MCF 10A (cell line): ENCODE data around the gene NUDT2. TPM values are rescaled to one million over a fixed set of nuclear protein-coding genes. Genes with fewer than 3 reads are reported as not detected.
A peak's percentile ranks its signal among the peaks of the same experiment; 100 is the strongest.

Experiments
- BruUV-seq: library from RNA; stranded (reverse); fragments of 400-500 nt; replicated peaks from 2 replicates; lab custom pipeline; 2021; lab: Mats Ljungman, UMichigan
- CTCF ChIA-PET: fragments of 300-600 bp; sonication (Branson Sonifier 250); formaldehyde crosslinking; extraction: SDS; loops from one replicate; lab custom pipeline; 2021; ENCODE audit warnings: antibody characterized with exemption, inconsistent platforms; lab: Yijun Ruan, JAX
- POLR2A ChIA-PET: fragments of 300-600, 350-650 bp; sonication (Branson Sonifier 250); formaldehyde crosslinking; extraction: SDS; loops from one replicate; lab custom pipeline; 2020; ENCODE audit warnings: antibody characterized with exemption, inconsistent platforms; lab: Yijun Ruan, JAX
- DNase-seq: peaks from one replicate; pipeline ENCODE4 v3.0.0-alpha.2; 2018; ENCODE audit not compliant: unreplicated experiment
- H3K27ac Mint-ChIP-seq: one replicate; pipeline ENCODE4 v1.8.0; 2022; ENCODE audit warnings: mild to moderate bottlenecking, low read depth, mixed read lengths; ENCODE audit not compliant: unreplicated experiment
- H3K27me3 Mint-ChIP-seq: one replicate; pipeline ENCODE4 v1.8.0; 2022; ENCODE audit warnings: mixed read lengths; ENCODE audit not compliant: insufficient read depth, unreplicated experiment
- H3K36me3 Mint-ChIP-seq: one replicate; pipeline ENCODE4 v1.8.0; 2022; ENCODE audit warnings: mild to moderate bottlenecking, moderate library complexity, mixed read lengths; ENCODE audit not compliant: insufficient read depth, unreplicated experiment
- H3K4me1 Mint-ChIP-seq: one replicate; pipeline ENCODE4 v1.8.0; 2022; ENCODE audit warnings: mixed read lengths; ENCODE audit not compliant: insufficient read depth, unreplicated experiment
- H3K4me3 Mint-ChIP-seq: one replicate; pipeline ENCODE4 v1.8.0; 2022; ENCODE audit warnings: mild to moderate bottlenecking, moderate library complexity, mixed read lengths; ENCODE audit not compliant: unreplicated experiment
- H3K9me3 Mint-ChIP-seq: one replicate; pipeline ENCODE4 v1.8.0; 2022; ENCODE audit warnings: mixed read lengths; ENCODE audit not compliant: unreplicated experiment
- CTCF ChIP-seq: fragments of 200-600 bp; IDR thresholded peaks from one replicate; pipeline ENCODE4 v1.8.0; 2022; ENCODE audit warnings: antibody characterized with exemption, mild to moderate bottlenecking; ENCODE audit not compliant: unreplicated experiment
- intact Hi-C: fragments of 100-400 bp; cut with micrococcal nuclease; formaldehyde crosslinking; loops from 2 replicates; pipeline ENCODE4 v1.14.1; 2022
- total RNA-seq: library from RNA; stranded (reverse); gene quantifications from 2 replicates; pipeline ENCODE4 v1.2.3, GENCODE V29; 2022

NUDT2 gene
- total RNA-seq, 1 experiment from 2014 or later, result 30.6 TPM

DNA sequence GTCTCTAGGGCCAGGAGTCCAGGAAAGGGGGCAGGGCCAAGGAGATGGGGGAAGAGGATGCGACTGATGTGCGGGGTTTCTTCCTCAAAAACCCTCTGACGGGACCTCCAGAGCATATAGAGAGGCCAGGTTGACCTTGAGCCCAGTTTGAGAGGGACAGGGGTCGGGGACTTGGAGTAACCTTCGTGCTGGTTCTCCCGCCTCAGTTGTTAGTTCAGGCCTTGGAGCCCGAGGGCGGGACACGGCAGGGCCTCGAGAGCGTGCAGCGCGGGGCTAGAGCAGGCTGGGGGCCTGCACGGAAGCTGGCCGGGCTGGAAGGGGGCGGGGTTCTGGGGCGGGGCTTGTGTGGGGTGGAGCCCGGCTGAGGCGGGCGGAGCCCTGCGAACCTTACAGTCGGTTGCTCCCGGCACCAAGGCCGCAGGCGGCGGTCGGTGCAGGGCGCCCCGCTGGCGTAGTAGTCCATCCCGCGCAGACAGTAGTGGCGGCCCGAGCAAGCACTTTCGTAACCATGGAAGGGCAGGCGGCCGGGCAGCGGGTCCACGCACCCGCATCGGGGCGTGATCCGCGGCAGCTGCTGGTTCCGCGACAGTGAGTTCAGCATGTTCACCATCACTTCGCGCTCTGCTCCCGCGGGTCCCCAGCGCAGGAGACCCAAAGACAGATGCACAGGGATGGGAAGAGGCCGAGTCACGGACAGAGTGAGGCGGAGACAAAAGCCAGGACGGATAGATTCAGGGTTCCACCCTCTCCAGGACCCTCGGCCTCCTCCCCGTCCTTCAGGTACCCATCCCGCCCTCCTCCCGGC is 51.3 kb downstream of the NUDT2 start:
- POLR2A ChIA-PET, result no interaction called here

DNA sequence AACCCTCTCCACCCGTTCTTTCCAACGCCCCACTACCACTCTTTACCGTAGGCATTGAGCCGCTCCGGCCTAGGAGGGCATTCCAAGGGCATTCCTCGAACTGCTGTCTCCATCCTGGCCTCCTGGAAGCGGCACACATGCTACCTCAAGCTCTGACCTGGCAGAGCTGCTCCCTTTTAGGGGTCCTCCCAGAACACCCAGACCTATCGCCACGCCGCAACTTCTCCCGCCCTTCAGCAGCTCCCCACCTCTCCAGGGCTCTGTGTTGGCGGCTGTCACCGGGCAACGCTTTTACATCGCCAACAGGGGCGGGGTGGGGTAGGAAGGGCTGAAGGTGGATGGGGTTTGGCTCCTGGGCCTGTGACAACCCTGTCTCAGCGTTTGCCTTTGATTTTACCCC is 52.0 kb downstream of the NUDT2 start:
- Mint-ChIP-seq H3K27ac (no peak overlapping the region), H3K36me3 (no peaks in the 10 kb centered on the region), H3K27me3 (no peaks in the 10 kb centered on the region), H3K9me3 (no peaks in the 10 kb centered on the region), H3K4me3 (no peak overlapping the region), H3K4me1 (peaks cover 8% of the 10 kb centered on the region)
- TF ChIP-seq CTCF, result no peak
- no TSS peak for BruUV-seq
- ChIA-PET POLR2A (no interaction called here), CTCF (interaction anchor here (9.3 kb wide), 1 partner anchor 47 kb away, joined by 198 read pairs; no protein-coding TSS in a partner anchor)
- no peak for DNase-seq
- intact Hi-C loops, result no loop called here

More for the DNA sequence above, 51.3 kb downstream of the NUDT2 start:
- Mint-ChIP-seq H3K4me3 (no peak overlapping the region), H3K27ac (no peak overlapping the region), H3K9me3 (no peaks in the 10 kb centered on the region), H3K36me3 (no peaks in the 10 kb centered on the region), H3K4me1 (peaks cover 14% of the 10 kb centered on the region), H3K27me3 (no peaks in the 10 kb centered on the region)
- DNase-seq, result peak; percentile 48
- intact Hi-C loops, result no loop called here
- no peak for TF ChIP-seq CTCF
- no TSS peak for BruUV-seq
- CTCF ChIA-PET, result interaction anchor here (0.7 to 9.3 kb wide), 7 partner anchors 23 to 231 kb away, joined by 3 to 198 read pairs (median 7); partner anchors contain the start of gene RPP25L

DNA sequence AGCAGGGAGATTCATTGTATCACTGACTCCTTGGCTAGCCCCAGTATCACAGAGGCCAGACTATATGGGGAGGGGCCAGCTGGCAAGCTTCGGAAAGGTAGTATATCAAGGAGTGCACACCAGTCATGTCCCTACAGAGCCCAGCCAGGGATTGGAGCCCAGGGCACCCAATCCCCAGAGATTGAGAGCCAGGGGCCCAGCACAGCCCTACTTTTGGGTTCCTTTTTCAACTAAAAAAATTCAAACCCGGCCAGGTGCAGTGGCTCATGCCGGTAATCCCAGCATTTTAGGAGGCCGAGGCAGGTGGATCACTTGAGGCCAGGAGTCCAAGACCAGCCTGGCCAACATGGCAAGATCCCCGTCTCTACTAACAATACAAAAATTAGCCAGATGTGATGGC is 52.7 kb downstream of the NUDT2 start:
- no peak for TF ChIP-seq CTCF
- POLR2A ChIA-PET, result no interaction called here
- no peaks in the 10 kb centered on the region for H3K36me3 Mint-ChIP-seq
- no peak overlapping the region for H3K27ac Mint-ChIP-seq
- CTCF ChIA-PET, result interaction anchor here (9.3 kb wide), 1 partner anchor 48 kb away, joined by 198 read pairs; no protein-coding TSS in a partner anchor
- no peak for DNase-seq
- no TSS peak for BruUV-seq
- no peaks in the 10 kb centered on the region for H3K9me3 Mint-ChIP-seq
- no peak overlapping the region for H3K4me3 Mint-ChIP-seq
- intact Hi-C loops, result no loop called here
- H3K27me3 Mint-ChIP-seq, result no peaks in the 10 kb centered on the region
- H3K4me1 Mint-ChIP-seq, result peaks cover 8% of the 10 kb centered on the region

DNA sequence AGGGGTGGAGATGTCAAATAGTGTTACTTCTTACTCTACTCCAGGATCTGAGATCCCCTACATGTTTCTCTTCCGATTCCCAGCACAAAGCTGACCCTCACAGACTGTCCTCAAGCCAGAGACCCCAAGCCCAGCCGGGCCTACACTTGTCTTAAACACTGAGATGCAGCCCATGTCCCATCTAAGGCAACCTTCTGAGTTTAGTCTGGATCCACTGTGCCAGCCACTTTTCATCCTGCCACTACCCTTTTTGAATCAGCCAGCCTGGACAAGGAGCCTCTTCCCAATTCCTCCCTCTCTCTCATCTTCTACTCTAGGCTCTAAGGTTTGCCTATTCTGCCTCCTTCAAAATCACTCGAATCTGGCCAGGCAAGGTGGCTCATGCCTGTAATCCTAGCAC is 53.5 kb downstream of the NUDT2 start:
- no peak for TF ChIP-seq CTCF
- Mint-ChIP-seq H3K9me3 (no peaks in the 10 kb centered on the region), H3K4me1 (peaks cover 8% of the 10 kb centered on the region), H3K27me3 (no peaks in the 10 kb centered on the region), H3K36me3 (no peaks in the 10 kb centered on the region), H3K4me3 (no peak overlapping the region), H3K27ac (peak overlapping the region; percentile 43)
- no TSS peak for BruUV-seq
- intact Hi-C loops, result no loop called here
- ChIA-PET POLR2A (no interaction called here), CTCF (interaction anchor here (0.6 kb wide), 1 partner anchor 261 kb away, joined by 3 read pairs; no protein-coding TSS in a partner anchor)
- DNase-seq, result no peak
